KMS-11 (cell line): ENCODE data around the gene EVA1C.

Source experiments
- H2AFZ ChIP-seq: fragments of 200-600 bp; sonication (generic); 2 replicates; pipeline ENCODE4 v1.6.1; 2016; ENCODE audit warnings: antibody characterized with exemption, mixed run types, low read depth
- H3K27ac ChIP-seq: fragments of 200-600 bp; sonication (generic); 2 replicates; pipeline ENCODE4 v1.6.1; 2016; ENCODE audit warnings: mild to moderate bottlenecking, mixed run types
- H3K27me3 ChIP-seq: fragments of 200-600 bp; sonication (generic); 2 replicates; pipeline ENCODE4 v1.6.1; 2017; ENCODE audit warnings: mild to moderate bottlenecking, low read depth, mixed run types, moderate library complexity; ENCODE audit not compliant: insufficient read depth
- H3K36me3 ChIP-seq: fragments of 200-600 bp; sonication (generic); 2 replicates; pipeline ENCODE4 v1.6.1; 2017; ENCODE audit warnings: mild to moderate bottlenecking, mixed run types; ENCODE audit not compliant: insufficient read depth
- H3K4me1 ChIP-seq: fragments of 200-600 bp; sonication (generic); 2 replicates; pipeline ENCODE4 v1.6.1; 2016; ENCODE audit warnings: mild to moderate bottlenecking, low read depth, mixed run types; ENCODE audit not compliant: poor library complexity, severe bottlenecking
- H3K4me2 ChIP-seq: fragments of 200-600 bp; sonication (generic); 2 replicates; pipeline ENCODE4 v1.7.0; 2016; ENCODE audit warnings: mild to moderate bottlenecking, mixed run types
- H3K4me3 ChIP-seq: fragments of 200-600 bp; sonication (generic); IDR thresholded peaks from 2 replicates; pipeline ENCODE4 v1.6.1; 2017; ENCODE audit warnings: low read depth, low read length, mixed read lengths; ENCODE audit not compliant: insufficient read depth
- H3K79me2 ChIP-seq: fragments of 200-600 bp; sonication (generic); 2 replicates; pipeline ENCODE4 v1.6.1; 2016; ENCODE audit warnings: low read depth, mixed run types; ENCODE audit not compliant: insufficient read depth
- H3K9ac ChIP-seq: fragments of 200-600 bp; sonication (generic); 2 replicates; pipeline ENCODE4 v1.6.1; 2016; ENCODE audit warnings: mild to moderate bottlenecking, mixed run types
- H4K20me1 ChIP-seq: fragments of 200-600 bp; sonication (generic); 2 replicates; pipeline ENCODE4 v1.6.1; 2016; ENCODE audit warnings: mild to moderate bottlenecking, mixed run types; ENCODE audit not compliant: insufficient read depth
- CTCF ChIP-seq: fragments of 200-600 bp; sonication (generic); conservative IDR thresholded peaks from 2 replicates; pipeline ENCODE4 v1.6.1; 2017; ENCODE audit warnings: low read depth, mild to moderate bottlenecking, antibody characterized with exemption, low read length, moderate library complexity, mixed read lengths

Gene EVA1C

GRCh38 chr21:32476661-32477423 is 64.3 kb downstream of the EVA1C start:
- H3K4me3 ChIP-seq, result no peak overlapping the region
- no peak overlapping the region for H2AFZ ChIP-seq
- no peaks in the 10 kb centered on the region for H3K79me2 ChIP-seq
- no peaks in the 10 kb centered on the region for H3K4me1 ChIP-seq
- no peaks in the 10 kb centered on the region for H3K27me3 ChIP-seq
- no peaks in the 10 kb centered on the region for H4K20me1 ChIP-seq
- no peak overlapping the region for H3K27ac ChIP-seq
- no peak for TF ChIP-seq CTCF
- H3K4me2 ChIP-seq, result no peak overlapping the region
- no peaks in the 10 kb centered on the region for H3K36me3 ChIP-seq
- H3K9ac ChIP-seq, result no peak overlapping the region

DNA sequence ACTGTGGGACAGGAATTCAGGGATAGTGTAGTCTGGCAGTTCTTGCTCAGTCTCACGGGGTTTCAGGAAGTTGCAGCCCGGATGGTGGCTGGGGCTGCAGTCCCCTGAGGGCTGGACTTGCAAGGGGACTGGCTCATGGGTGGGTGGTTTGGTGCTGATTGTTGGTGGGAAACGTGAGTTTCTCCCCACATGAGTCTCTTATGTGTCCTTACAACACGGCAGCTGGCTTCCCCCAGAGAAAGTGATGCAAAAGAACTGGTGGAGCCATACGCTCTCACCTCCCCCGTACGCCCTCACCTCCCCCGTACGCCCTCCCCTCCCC is 64.9 kb downstream of the EVA1C start:
- no peaks in the 10 kb centered on the region for H4K20me1 ChIP-seq
- H2AFZ ChIP-seq, result no peak overlapping the region
- no peak for TF ChIP-seq CTCF
- no peaks in the 10 kb centered on the region for H3K27me3 ChIP-seq
- H3K36me3 ChIP-seq, result no peaks in the 10 kb centered on the region
- no peak overlapping the region for H3K4me3 ChIP-seq
- H3K27ac ChIP-seq, result no peak overlapping the region
- no peaks in the 10 kb centered on the region for H3K79me2 ChIP-seq
- H3K4me2 ChIP-seq, result no peak overlapping the region
- no peak overlapping the region for H3K9ac ChIP-seq
- no peaks in the 10 kb centered on the region for H3K4me1 ChIP-seq

DNA sequence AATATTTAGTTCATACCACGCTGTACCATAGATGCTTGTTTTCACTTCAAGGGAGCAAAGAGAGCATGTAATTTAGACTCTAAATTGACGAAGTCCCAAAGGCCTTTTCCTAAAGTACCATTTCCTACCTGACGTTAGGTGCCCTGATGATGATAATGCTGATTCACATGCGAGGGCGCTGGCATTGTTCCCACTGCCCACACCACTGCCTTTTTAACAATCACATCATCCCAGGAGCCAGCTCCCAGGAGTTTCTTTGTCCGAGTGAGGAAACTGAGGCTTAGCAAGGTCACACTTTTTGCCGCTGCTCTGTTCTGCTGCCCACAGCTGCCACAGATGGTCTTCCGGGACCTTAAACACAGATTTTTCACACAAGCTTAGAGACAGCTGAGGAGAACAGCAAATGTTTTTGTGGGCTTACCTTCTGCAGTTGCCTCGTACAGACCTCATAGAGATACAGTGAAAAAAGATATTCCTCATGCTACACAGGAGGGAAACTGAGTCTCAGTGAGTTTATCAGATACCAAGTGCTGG is 69.4 kb downstream of the EVA1C start:
- Histone ChIP-seq H3K36me3 (no peaks in the 10 kb centered on the region), H2AFZ (no peak overlapping the region), H3K9ac (no peak overlapping the region), H3K4me2 (no peak overlapping the region), H3K79me2 (no peaks in the 10 kb centered on the region), H3K4me3 (no peak overlapping the region), H3K27ac (no peak overlapping the region), H4K20me1 (no peaks in the 10 kb centered on the region), H3K4me1 (no peaks in the 10 kb centered on the region), H3K27me3 (no peaks in the 10 kb centered on the region)
- TF ChIP-seq CTCF, result no peak

- Histone ChIP-seq H4K20me1 (no peaks in the 10 kb centered on the region), H3K27me3 (no peaks in the 10 kb centered on the region), H3K27ac (no peak overlapping the region), H3K36me3 (no peaks in the 10 kb centered on the region), H2AFZ (no peak overlapping the region), H3K4me1 (no peaks in the 10 kb centered on the region), H3K4me2 (no peak overlapping the region), H3K9ac (no peak overlapping the region), H3K79me2 (no peaks in the 10 kb centered on the region), H3K4me3 (no peak overlapping the region)
- TF ChIP-seq CTCF, result no peak
Observed at GRCh38 chr21:32482565-32483292, 70.2 kb downstream of the EVA1C start.
